Spleen (tissue), 7 donors: ENCODE results near the gene ZNF284.

Experiments
- CTCF ChIP-seq, 11 experiments: fragments of 200-600 bp in 7 of 11; fragments of 450-650 bp in 4 of 11; sonication (generic) in 4 of 11; IDR thresholded peaks in 8 of 11; conservative IDR thresholded peaks in 3 of 11; 1 replicate in 7 of 11; 2 replicates in 4 of 11; pipeline versions ENCODE4 v1.4.0 to v1.8.0; 2016 to 2021; ENCODE audit warnings: antibody characterized with exemption in 11 of 11, inconsistent platforms in 4 of 11, mild to moderate bottlenecking in 1 of 11
- POLR2A ChIP-seq, 3 donors: fragments of 450-650 bp; IDR thresholded peaks; one replicate each; pipeline ENCODE4 v1.5.1; 2017; ENCODE audit warnings: antibody characterized with exemption in 3 of 3, mild to moderate bottlenecking in 1 of 3
- POLR2AphosphoS5 ChIP-seq, 3 donors: sonication (generic); formaldehyde crosslinking; IDR thresholded peaks; one replicate each; pipeline ENCODE4 v1.5.1; 2017; ENCODE audit warnings: antibody characterized with exemption in 3 of 3
- donor health status: DM: no; HTN: no; CAD: no; lungs with moderate emphysema.
- donor health status: DM: no; HTN: no; CAD: no.
- donor health status: DM: no; HTN: no; CAD: no.

- TF ChIP-seq CTCF (IDR thresholded peaks at IDR 0.05 in 8 of 11, conservative IDR thresholded peaks at IDR 0.05 in 3 of 11) (no peak), POLR2A (IDR thresholded peaks at IDR 0.05) (no peak), POLR2AphosphoS5 (IDR thresholded peaks at IDR 0.05) (no peak)
These were observed 29.8 kb upstream of the ZNF284 start for GRCh38 chr19:44042147-44042546.
